GM12878 (cell line): Measurements from ENCODE around the gene HRH2. TPM values are rescaled to one million over a fixed set of nuclear protein-coding genes. Genes with fewer than 3 reads are reported as not detected.

Experiments
- BCL11A ChIP-seq: IDR thresholded peaks from 2 replicates; pipeline ENCODE4 v1.6.1; 2011; ENCODE audit warnings: low read depth, low read length
- CBFB ChIP-seq: IDR thresholded peaks from 2 replicates; pipeline ENCODE4 v1.6.1; 2016; ENCODE audit warnings: antibody characterized with exemption, low read depth
- ETV6 ChIP-seq, 2 experiments: fragments of 450-650 bp in 1 of 2; IDR thresholded peaks in 1 of 2; conservative IDR thresholded peaks in 1 of 2; 2 replicates each; pipeline ENCODE4 v1.6.1; 2014; ENCODE audit warnings: antibody characterized with exemption in 1 of 2, borderline replicate concordance in 1 of 2, low read depth in 1 of 2, mild to moderate bottlenecking in 1 of 2, moderate library complexity in 1 of 2
- NR2F1 ChIP-seq: fragments of 450-650 bp; conservative IDR thresholded peaks from 2 replicates; pipeline ENCODE4 v1.6.1; 2017; ENCODE audit warnings: mild to moderate bottlenecking
- RELB ChIP-seq: fragments of 450-650 bp; IDR thresholded peaks from 2 replicates; pipeline ENCODE4 v1.6.1; 2017; ENCODE audit warnings: low read depth, mild to moderate bottlenecking, moderate library complexity
- SPI1 ChIP-seq: IDR thresholded peaks from 2 replicates; pipeline ENCODE4 v1.6.1; 2011; ENCODE audit warnings: low read depth, mild to moderate bottlenecking, low read length, moderate library complexity, borderline replicate concordance; ENCODE audit not compliant: insufficient read depth
- ZBED1 ChIP-seq: IDR thresholded peaks from 2 replicates; pipeline ENCODE4 v1.6.1; 2016; ENCODE audit warnings: borderline replicate concordance
- ZBTB40 ChIP-seq: fragments of 450-650 bp; IDR thresholded peaks from 2 replicates; pipeline ENCODE4 v1.6.1; 2016; ENCODE audit warnings: mild to moderate bottlenecking, moderate library complexity, borderline replicate concordance
- polyA plus RNA-seq, 11 experiments: library from polyadenylated mRNA; depleted of rRNA in 4 of 11; unstranded in 6 of 11; stranded (reverse) in 5 of 11; fragments of >200 nt; fragmentation: Nextera tagmentation in 4 of 11; fragmentation: Illumina TruSeq in 1 of 11; extraction: Ambion mirVana in 4 of 11; extraction: Trizol in 1 of 11; gene quantifications; 1 replicate in 1 of 11; 2 replicates in 10 of 11; pipeline versions ENCODE4 v1.2.1 to v1.2.3, GENCODE V29; 2011 to 2016; ENCODE audit warnings: inconsistent platforms in 2 of 11, missing spikeins in 2 of 11, low read depth in 1 of 11
- total RNA-seq, 4 experiments: library from RNA; depleted of rRNA in 3 of 4; stranded (reverse); fragments of >200 nt in 3 of 4; fragmentation: Illumina TruSeq in 1 of 4; extraction: Trizol in 1 of 4; gene quantifications; 2 replicates each; pipeline versions ENCODE4 v1.2.1 to v1.2.3, GENCODE V29; 2013 to 2021

Gene HRH2
- total and polyA plus RNA-seq, 10 of the 15 experiments (the other 5 are each of a cell fraction or from before 2014, with no cell fraction given), result 0.01 to 0.05 (median 0.03) TPM; not detected in 7

GRCh38 chr5:175731172-175731571 is 73.3 kb downstream of the HRH2 start (continued):
- no peak for TF ChIP-seq RELB
- TF ChIP-seq ZBTB40, result no peak
- TF ChIP-seq BCL11A, result no peak
- no peak for TF ChIP-seq ETV6 (conservative IDR thresholded peaks at IDR 0.05 in 1 of 2, IDR thresholded peaks at IDR 0.05 in 1 of 2; ENCODE audit: borderline replicate concordance in 1 of 2, low read depth in 1 of 2)
- no peak for TF ChIP-seq CBFB
- no peak for TF ChIP-seq NR2F1
- no peak for TF ChIP-seq ZBED1
- TF ChIP-seq SPI1, result no peak
